ENCODE data around the gene APOBEC2. TPM values are rescaled to one million over a fixed set of nuclear protein-coding genes. Genes with fewer than 3 reads are reported as not detected.
A peak's percentile ranks its signal among the peaks of the same experiment; 100 is the strongest.

Gene APOBEC2
- total and polyA plus RNA-seq, 2 of the 13 experiments (the other 11 are each of a cell fraction or from before 2014, with no cell fraction given) = 0.09 TPM; not detected in 1

- TF ChIP-seq ZNF281 (CRISPR knock-in tag; IDR thresholded peaks at IDR 0.05; ENCODE audit: borderline replicate concordance) = no peak
- TF ChIP-seq KDM3A (CRISPR knock-in tag; IDR thresholded peaks at IDR 0.05; ENCODE audit: low read depth) = peak; percentile 86; the same call in 1 of the 2 replicates
- TF ChIP-seq ZBTB1 (CRISPR knock-in tag; IDR thresholded peaks at IDR 0.05; ENCODE audit: borderline replicate concordance) = no peak
- peak; percentile 12; the same call in 1 of the 2 replicates for TF ChIP-seq POGK (CRISPR knock-in tag; conservative IDR thresholded peaks at IDR 0.05)
- 0 out of 2 replicates have a peak, but pooled peaks have one; percentile 12 for TF ChIP-seq KMT2B (CRISPR knock-in tag; IDR thresholded peaks at IDR 0.05)
- no peak for TF ChIP-seq TRAFD1 (CRISPR knock-in tag; IDR thresholded peaks at IDR 0.05; ENCODE audit: borderline replicate concordance)
- no peak for TF ChIP-seq ZBTB4 (CRISPR knock-in tag; IDR thresholded peaks at IDR 0.05; ENCODE audit: borderline replicate concordance)
- TF ChIP-seq ZKSCAN8 (CRISPR knock-in tag; IDR thresholded peaks at IDR 0.05; ENCODE audit: borderline replicate concordance) = no peak; the same call in 1 of the 2 replicates
- TF ChIP-seq ZNF34 (CRISPR knock-in tag; IDR thresholded peaks at IDR 0.05; ENCODE audit: borderline replicate concordance) = 0 out of 2 replicates have a peak, but pooled peaks have one; percentile 52
- TF ChIP-seq ZNF441 (CRISPR knock-in tag; IDR thresholded peaks at IDR 0.05; ENCODE audit: borderline replicate concordance) = peak; percentile 83; the same call in 1 of the 2 replicates
- peak; percentile 50; the same call in 1 of the 2 replicates for TF ChIP-seq ZNF33A (CRISPR knock-in tag; IDR thresholded peaks at IDR 0.05; ENCODE audit: borderline replicate concordance)
- peak; percentile 80 for TF ChIP-seq GATAD2A (CRISPR knock-in tag; IDR thresholded peaks at IDR 0.05)
- TF ChIP-seq KDM4B (CRISPR knock-in tag; IDR thresholded peaks at IDR 0.05) = 0 out of 2 replicates have a peak, but pooled peaks have one; percentile 8
Observed at GRCh38 chr6:41040101-41040939, 12.7 kb upstream of the APOBEC2 start (continued).
